ENCODE measurements around the gene TDRD10. TPM values are rescaled to one million over a fixed set of nuclear protein-coding genes. Genes with fewer than 3 reads are reported as not detected.

TDRD10 gene
- total and polyA plus RNA-seq, 2 experiments from 2014 or later = 0.51 to 1.0 TPM

DNA sequence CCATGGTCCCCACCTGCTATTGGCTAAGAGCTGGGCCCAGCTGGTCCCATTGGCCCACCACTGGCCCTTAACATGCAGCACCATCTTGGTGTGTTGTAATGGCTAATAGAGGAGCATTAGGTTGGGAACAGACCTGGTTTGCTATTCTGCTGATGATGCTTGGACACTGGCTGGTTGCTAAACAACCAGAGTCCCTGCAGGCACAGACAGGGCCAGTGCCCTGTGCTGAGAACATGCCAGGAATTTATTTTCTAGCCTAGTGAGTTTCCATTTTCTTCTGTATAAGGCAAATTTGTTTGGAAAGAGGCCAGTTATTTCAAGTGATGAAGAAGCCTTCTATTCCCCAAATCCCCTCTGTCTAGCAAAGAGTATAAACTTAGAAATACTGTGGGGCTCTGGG lies 42.9 kb upstream of the TDRD10 start:
- H3K36me3 ChIP-seq = no peaks in the 10 kb centered on the region

DNA sequence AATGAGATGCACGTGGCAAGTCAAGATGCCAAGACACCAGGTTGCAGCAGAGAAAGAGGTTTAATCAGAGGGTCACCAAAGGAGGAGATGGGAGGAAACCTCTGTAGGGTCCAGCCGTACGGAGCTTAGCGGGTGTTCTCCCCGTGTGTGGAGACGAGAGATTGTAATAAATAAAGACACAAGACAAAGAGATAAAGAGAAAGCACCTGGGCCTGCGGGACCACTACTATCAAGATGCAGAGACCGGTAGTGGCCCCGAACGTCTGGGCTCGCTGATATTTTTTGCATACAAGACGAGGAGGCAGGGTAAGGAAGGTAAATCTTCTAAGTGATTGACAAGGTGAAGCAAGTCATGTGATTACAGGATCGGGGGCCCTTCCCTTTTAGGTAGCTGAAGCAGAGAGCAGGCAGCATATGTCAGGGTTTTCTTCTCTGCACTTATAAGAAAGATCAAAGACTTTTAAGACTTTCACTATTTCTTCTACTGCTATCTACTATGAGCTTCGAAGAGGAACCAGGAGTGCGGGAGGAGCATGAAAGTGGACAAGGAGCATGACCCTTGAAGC lies 41.2 kb upstream of the TDRD10 start:
- Histone ChIP-seq H3K36me3 (no peaks in the 10 kb centered on the region), H3K27me3 (no peaks in the 10 kb centered on the region), H3K4me3 (no peak overlapping the region), H3K9me3 (ENCODE audit: low read depth) (no peaks in the 10 kb centered on the region), H3K4me1 (ENCODE audit: low read depth) (peaks cover 14% of the 10 kb centered on the region), H3K27ac (peak overlapping the region; percentile 70)
- DNase-seq (ENCODE audit: low read depth in 1 of 2, low spot score in 1 of 2) = no peak
- TF ChIP-seq CTCF (IDR thresholded peaks at IDR 0.05; ENCODE audit: low read depth, low read length) = no peak

More for the DNA sequence above, 42.9 kb upstream of the TDRD10 start:
- no peak for TF ChIP-seq CTCF (IDR thresholded peaks at IDR 0.05; ENCODE audit: low read depth, low read length)
- Histone ChIP-seq H3K9me3 (ENCODE audit: low read depth) (no peaks in the 10 kb centered on the region), H3K27me3 (no peaks in the 10 kb centered on the region), H3K4me1 (ENCODE audit: low read depth) (peaks cover 14% of the 10 kb centered on the region), H3K4me3 (no peak overlapping the region), H3K27ac (no peak overlapping the region)
- no peak for DNase-seq (ENCODE audit: low read depth in 1 of 2, low spot score in 1 of 2)

DNA sequence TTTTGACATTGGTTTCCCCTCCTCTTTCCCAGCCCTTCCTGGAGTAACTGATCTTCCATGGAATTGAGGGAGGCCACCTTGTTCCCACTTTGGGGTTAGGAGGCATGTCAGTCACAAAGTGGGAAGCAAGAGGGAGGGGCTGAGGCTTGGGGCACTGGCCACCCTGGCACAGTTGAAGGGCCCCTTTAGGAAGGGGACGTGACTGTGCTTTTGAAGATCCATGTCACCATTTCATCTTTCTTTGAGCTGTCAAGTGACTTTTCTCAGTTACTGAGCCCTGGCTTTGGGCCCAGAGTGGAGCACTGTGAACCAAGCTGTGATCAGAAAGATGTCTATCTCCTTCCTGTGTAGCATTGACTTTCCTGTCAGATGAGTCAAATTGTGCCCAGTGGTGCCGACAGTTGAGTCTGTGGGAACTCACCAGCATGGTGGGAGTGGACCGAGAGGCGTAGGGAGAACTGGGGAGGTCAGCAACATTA lies 38.5 kb upstream of the TDRD10 start:
- Histone ChIP-seq H3K4me3 (no peak overlapping the region), H3K27ac (peak overlapping the region; percentile 64), H3K36me3 (no peaks in the 10 kb centered on the region), H3K27me3 (no peaks in the 10 kb centered on the region), H3K4me1 (ENCODE audit: low read depth) (peaks cover 14% of the 10 kb centered on the region), H3K9me3 (ENCODE audit: low read depth) (no peaks in the 10 kb centered on the region)
- TF ChIP-seq CTCF (IDR thresholded peaks at IDR 0.05; ENCODE audit: low read depth, low read length) = no peak
- DNase-seq (ENCODE audit: low read depth in 1 of 2, low spot score in 1 of 2) = no peak

DNA sequence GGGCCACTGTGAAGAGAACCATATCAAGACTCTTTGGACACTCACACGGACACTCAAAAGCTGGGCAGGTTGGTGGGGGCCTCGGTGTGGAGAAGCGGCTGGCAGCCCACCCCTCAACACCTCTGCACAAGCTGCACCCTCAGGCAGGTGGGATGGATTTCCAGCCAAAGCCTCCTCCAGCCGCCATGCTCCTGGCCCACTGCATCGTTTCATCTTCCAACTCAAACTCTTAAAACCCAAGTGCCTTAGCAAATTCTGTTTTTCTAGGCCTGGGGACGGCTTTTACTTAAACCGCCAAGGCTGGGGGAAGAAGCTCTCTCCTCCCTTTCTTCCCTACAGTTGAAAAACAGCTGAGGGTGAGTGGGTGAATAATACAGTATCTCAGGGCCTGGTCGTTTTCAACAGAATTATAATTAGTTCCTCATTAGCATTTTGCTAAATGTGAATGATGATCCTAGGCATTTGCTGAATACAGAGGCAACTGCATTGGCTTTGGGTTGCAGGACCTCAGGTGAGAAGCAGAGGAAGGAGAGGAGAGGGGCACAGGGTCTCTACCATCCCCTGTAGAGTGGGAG lies 36.3 kb upstream of the TDRD10 start:
- H3K36me3 ChIP-seq = no peaks in the 10 kb centered on the region
- H3K4me3 ChIP-seq = no peak overlapping the region
- H3K9me3 ChIP-seq (ENCODE audit: low read depth) = no peaks in the 10 kb centered on the region
- peaks cover 12% of the 10 kb centered on the region for H3K4me1 ChIP-seq (ENCODE audit: low read depth)
- no peak for TF ChIP-seq CTCF (IDR thresholded peaks at IDR 0.05; ENCODE audit: low read depth, low read length)
- H3K27ac ChIP-seq = no peak overlapping the region
- H3K27me3 ChIP-seq = no peaks in the 10 kb centered on the region
- DNase-seq (ENCODE audit: low read depth in 1 of 2, low spot score in 1 of 2) = no peak

- no peaks in the 10 kb centered on the region for H3K9me3 ChIP-seq (ENCODE audit: low read depth)
- H3K36me3 ChIP-seq = no peaks in the 10 kb centered on the region
- peaks cover 8% of the 10 kb centered on the region for H3K4me1 ChIP-seq (ENCODE audit: low read depth)
- no peak overlapping the region for H3K4me3 ChIP-seq
- TF ChIP-seq CTCF (IDR thresholded peaks at IDR 0.05; ENCODE audit: low read depth, low read length) = no peak
- H3K27me3 ChIP-seq = no peaks in the 10 kb centered on the region
- H3K27ac ChIP-seq = no peak overlapping the region
- DNase-seq (ENCODE audit: low read depth in 1 of 2, low spot score in 1 of 2) = no peak
Measured at GRCh38 chr1:154466206-154466605, 35.8 kb upstream of the TDRD10 start.

Data from cardiac muscle cell (in vitro differentiated cells and primary cell).